Measurements from ENCODE around the gene AZIN2.
"Not testable (repeated sequence)": the region's sequence is repeated elsewhere in the genome, so short reads cannot be mapped to it uniquely, and the experiment has no call there.

Gene AZIN2

DNA sequence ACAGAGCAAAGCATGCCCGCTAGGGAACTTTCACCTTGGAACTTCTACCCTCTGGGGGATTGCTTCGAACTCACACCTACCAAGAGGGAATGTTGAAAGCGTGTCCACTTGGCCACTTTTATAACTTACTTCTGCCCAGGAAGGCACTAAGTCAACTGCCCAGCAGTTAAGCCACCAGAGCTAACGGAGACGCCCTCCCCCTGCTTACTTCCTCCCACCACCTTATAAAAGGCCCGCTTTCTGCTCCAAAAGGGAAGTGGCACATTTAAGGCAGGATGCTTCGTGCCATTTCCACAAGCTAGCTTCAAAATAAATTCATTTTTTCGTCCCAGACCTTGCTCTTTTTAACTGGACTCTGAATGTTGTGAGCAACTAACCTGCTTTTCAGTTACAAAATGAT lies 41.1 kb upstream of the AZIN2 start:
- no peak for DNase-seq (ENCODE audit: extremely low spot score)
- ChIA-PET CTCF (interaction anchor here (0.9 to 1.3 kb wide), 2 partner anchors 46 to 47 kb away, joined by 3 to 4 read pairs; no protein-coding TSS in a partner anchor), POLR2A (no interaction called here)
- TF ChIP-seq, protein P1, sequence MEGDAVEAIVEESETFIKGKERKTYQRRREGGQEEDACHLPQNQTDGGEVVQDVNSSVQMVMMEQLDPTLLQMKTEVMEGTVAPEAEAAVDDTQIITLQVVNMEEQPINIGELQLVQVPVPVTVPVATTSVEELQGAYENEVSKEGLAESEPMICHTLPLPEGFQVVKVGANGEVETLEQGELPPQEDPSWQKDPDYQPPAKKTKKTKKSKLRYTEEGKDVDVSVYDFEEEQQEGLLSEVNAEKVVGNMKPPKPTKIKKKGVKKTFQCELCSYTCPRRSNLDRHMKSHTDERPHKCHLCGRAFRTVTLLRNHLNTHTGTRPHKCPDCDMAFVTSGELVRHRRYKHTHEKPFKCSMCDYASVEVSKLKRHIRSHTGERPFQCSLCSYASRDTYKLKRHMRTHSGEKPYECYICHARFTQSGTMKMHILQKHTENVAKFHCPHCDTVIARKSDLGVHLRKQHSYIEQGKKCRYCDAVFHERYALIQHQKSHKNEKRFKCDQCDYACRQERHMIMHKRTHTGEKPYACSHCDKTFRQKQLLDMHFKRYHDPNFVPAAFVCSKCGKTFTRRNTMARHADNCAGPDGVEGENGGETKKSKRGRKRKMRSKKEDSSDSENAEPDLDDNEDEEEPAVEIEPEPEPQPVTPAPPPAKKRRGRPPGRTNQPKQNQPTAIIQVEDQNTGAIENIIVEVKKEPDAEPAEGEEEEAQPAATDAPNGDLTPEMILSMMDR (IDR thresholded peaks at IDR 0.05; ENCODE audit: control extremely low read depth, extremely low read depth, low read depth, missing control alignments): no peak

DNA sequence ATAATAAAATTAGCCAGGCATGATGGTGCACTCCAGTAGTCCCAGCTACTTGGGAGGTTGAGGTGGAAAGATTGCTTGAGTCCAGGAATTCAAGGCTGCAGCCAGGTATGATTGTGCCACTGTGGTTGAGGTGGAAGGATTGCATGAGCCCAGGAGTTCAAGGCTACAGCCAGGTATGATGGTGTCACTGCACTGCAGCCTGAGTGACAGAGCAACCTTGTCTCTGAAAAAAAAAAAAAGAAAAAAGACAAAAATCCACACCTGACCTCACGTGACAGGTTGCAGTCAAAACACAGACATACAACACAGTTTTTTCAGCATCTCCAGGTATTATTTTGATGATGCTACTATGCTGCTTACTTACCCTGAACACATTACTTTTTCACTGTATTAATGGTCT lies 39.9 kb upstream of the AZIN2 start:
- CTCF ChIA-PET: interaction anchor here (1.3 kb wide), 1 partner anchor 48 kb away, joined by 4 read pairs; no protein-coding TSS in a partner anchor
- POLR2A ChIA-PET: no interaction called here

DNA sequence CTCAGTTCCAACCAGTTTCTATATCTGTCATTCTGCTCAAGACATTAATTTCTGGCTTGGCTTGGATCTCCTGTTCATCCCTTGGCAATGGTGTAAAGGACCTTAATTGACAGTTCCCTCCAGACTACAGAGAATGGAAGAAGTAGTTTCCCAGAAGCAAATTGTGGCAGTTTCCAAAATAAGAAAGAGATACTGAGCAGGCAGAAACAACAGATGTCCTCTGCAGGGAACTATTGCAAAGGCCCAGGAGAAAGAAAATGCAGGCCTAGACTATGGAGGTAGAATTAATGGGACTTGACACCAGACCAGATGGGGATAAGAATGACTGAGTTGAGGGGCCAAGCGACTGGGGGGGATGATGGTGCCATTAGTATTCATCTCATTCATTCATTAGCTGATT lies 38.1 kb upstream of the AZIN2 start:
- CTCF ChIA-PET: no interaction called here

More for the DNA sequence above, 39.9 kb upstream of the AZIN2 start:
- no peak for DNase-seq (ENCODE audit: extremely low spot score)
- TF ChIP-seq, protein P1 (IDR thresholded peaks at IDR 0.05; ENCODE audit: control extremely low read depth, extremely low read depth, low read depth, missing control alignments): no peak

DNA sequence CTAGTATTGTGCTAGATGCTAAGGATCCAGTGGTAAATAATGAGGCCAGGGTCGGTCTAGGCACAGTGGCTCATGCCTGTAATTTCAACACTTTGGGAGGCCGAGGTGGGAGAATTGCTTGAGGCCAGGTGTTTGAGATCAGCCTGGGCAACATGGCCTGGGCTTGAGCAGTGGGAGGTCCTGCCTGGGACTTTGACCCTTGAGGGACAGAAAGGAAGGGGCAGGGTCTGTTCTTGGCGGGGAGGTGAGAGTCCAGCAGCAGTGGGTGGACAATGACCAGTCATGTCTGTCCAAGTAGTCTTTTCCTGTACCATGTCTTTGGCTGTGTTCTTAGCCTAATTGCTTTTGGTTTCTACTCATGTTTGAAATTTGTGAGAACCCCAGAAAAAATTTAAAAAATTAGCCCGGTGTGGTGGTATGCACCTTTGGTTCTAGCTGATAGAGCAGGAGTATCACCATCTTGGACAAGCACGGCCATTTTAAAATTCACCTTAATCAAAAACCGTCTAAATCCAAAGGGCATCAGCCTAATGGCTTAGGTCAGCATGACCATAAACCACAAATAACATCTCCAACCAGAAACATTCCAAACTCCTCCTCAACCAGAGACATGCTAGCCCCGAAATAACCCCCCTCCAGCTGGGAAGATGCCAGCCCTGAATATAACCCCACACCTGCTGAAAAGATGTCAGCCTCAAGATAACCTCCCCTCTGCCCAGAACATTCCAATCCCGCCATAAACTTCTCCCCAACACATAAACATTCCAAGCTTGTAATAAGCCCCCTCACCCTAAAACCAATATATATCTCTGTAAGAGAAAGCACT lies 37.5 kb upstream of the AZIN2 start:
- CTCF ChIA-PET: interaction anchor here (1.0 to 1.2 kb wide), 3 partner anchors 12 to 15 kb away, joined by 3 read pairs; no protein-coding TSS in a partner anchor
- POLR2A ChIA-PET: no interaction called here
- TF ChIP-seq, protein P1 (IDR thresholded peaks at IDR 0.05; ENCODE audit: control extremely low read depth, extremely low read depth, low read depth, missing control alignments): no peak
- no peak for DNase-seq (ENCODE audit: extremely low spot score)

More for the DNA sequence above, 38.1 kb upstream of the AZIN2 start:
- TF ChIP-seq, protein P1 (IDR thresholded peaks at IDR 0.05; ENCODE audit: control extremely low read depth, extremely low read depth, low read depth, missing control alignments): no peak
- POLR2A ChIA-PET: no interaction called here
- no peak for DNase-seq (ENCODE audit: extremely low spot score)

DNA sequence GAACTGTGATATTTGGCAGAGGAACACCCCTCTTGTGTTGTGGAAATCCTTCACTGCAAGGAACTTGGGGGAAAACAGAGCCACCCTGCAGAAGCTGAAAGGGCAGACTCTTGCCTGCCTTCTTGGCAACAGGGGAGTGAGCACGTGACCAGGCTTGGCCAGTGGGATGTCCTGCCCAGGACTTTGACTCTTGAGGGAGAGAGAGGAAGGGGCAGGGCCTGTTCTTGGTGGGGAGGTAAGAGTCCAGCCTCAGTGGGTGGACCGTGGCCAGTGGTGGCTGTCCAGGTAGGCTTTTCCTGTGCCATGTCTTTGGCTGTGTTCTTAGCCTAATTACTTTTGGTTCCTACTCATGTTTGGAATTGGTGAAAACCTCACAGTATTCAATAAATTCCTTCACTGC lies 35.7 kb upstream of the AZIN2 start:
- TF ChIP-seq, protein P1 (IDR thresholded peaks at IDR 0.05; ENCODE audit: control extremely low read depth, extremely low read depth, low read depth, missing control alignments): no peak
- POLR2A ChIA-PET: no interaction called here
- CTCF ChIA-PET: interaction anchor here (1.4 to 1.8 kb wide), 2 partner anchors 10 to 15 kb away, joined by 3 to 7 read pairs; no protein-coding TSS in a partner anchor
- no peak for DNase-seq (ENCODE audit: extremely low spot score)

DNA sequence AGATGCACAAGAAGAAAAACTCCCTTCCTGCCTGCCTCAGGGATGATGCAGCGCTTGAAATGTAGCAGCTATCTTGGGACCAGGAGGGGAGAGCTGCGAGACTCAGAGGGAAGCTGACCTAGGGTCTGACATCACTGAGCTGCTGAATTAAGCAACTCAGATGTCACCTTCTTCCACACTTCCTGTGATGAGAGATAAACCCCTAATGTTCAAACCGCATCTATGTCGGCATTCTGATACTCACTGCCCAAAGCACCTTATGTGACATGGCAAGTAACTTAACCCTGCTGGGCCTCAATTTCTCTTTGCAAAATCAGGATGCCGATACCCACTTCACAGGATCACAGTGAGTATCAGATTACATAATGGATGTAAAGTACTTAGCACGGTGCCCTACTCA lies 35.1 kb upstream of the AZIN2 start:
- CTCF ChIA-PET: interaction anchor here (1.4 to 2.3 kb wide), 4 partner anchors 9 to 112 kb away, joined by 3 to 7 read pairs (median 6); no protein-coding TSS in a partner anchor
- DNase-seq (ENCODE audit: extremely low spot score): no peak
- TF ChIP-seq, protein P1 (IDR thresholded peaks at IDR 0.05; ENCODE audit: control extremely low read depth, extremely low read depth, low read depth, missing control alignments): no peak
- POLR2A ChIA-PET: no interaction called here

DNA sequence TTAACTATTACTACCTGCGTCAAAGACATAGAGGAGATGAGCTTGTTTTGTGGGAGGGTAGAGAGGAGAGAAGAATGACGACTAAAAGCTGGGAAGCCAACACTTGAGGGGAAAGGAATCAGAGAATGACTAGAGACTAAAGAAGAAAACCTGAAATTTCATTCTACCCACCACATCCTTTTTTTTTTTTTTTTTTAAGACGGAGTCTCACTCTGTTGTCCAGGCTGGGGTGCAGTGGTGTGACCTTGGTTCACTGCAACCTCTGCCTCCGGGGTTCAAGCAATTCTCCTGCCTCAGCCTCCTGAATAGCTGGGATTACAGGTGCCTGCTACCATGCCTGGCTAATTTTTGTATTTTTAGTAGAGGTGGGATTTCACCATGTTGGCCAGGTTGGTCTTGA lies 34.7 kb upstream of the AZIN2 start:
- CTCF ChIA-PET: interaction anchor here (1.4 to 2.3 kb wide), 5 partner anchors 9 to 113 kb away, joined by 3 to 7 read pairs (median 5); no protein-coding TSS in a partner anchor
- POLR2A ChIA-PET; DNase-seq (ENCODE audit: extremely low spot score): not testable (repeated sequence)
